Activated CD8-positive, alpha-beta memory T cell treated with anti-CD3 and anti-CD28 coated beads, Interleukin-2, amount 10 ng/mL, durations not matched to agents 7 days and 5 days (primary cell): Measurements from ENCODE around the gene GEMIN4. TPM values are rescaled to one million over a fixed set of nuclear protein-coding genes. Genes with fewer than 3 reads are reported as not detected.

Experiments
- ATAC-seq: fragments of 150-1000 bp; cut with Tn5 transposase; one replicate; pipeline ENCODE4 v1.10.0; 2021; ENCODE audit warnings: moderate library complexity
- CTCF ChIA-PET: fragments of 350-600 bp; sonication (Branson Sonifier 250); formaldehyde crosslinking; loops from one replicate; lab custom pipeline; 2021; ENCODE audit warnings: antibody characterized with exemption; lab: Charles Lee
- DNase-seq: peaks from one replicate; pipeline ENCODE4 v3.0.0-alpha.2; 2020
- H3K27ac Mint-ChIP-seq: one replicate; pipeline ENCODE4 v1.8.0; 2021; ENCODE audit warnings: mild to moderate bottlenecking, mixed read lengths
- H3K27me3 Mint-ChIP-seq: one replicate; pipeline ENCODE4 v1.8.0; 2021; ENCODE audit warnings: mixed read lengths
- H3K36me3 Mint-ChIP-seq: one replicate; pipeline ENCODE4 v1.8.0; 2021; ENCODE audit warnings: mild to moderate bottlenecking, mixed read lengths
- H3K4me1 Mint-ChIP-seq: one replicate; pipeline ENCODE4 v1.8.0; 2021; ENCODE audit warnings: mixed read lengths
- H3K4me3 Mint-ChIP-seq: one replicate; pipeline ENCODE4 v1.8.0; 2021; ENCODE audit warnings: mild to moderate bottlenecking, moderate library complexity, mixed read lengths
- H3K9me3 Mint-ChIP-seq: one replicate; pipeline ENCODE4 v1.8.0; 2022; ENCODE audit warnings: low read depth, mixed read lengths
- total RNA-seq, 2 experiments: library from RNA; stranded (reverse); gene quantifications; one replicate each; pipeline ENCODE4 v1.2.3, GENCODE V29; 2021

Gene GEMIN4
- total RNA-seq = 10 to 100 TPM; 40.8 to 43.0 TPM

DNA sequence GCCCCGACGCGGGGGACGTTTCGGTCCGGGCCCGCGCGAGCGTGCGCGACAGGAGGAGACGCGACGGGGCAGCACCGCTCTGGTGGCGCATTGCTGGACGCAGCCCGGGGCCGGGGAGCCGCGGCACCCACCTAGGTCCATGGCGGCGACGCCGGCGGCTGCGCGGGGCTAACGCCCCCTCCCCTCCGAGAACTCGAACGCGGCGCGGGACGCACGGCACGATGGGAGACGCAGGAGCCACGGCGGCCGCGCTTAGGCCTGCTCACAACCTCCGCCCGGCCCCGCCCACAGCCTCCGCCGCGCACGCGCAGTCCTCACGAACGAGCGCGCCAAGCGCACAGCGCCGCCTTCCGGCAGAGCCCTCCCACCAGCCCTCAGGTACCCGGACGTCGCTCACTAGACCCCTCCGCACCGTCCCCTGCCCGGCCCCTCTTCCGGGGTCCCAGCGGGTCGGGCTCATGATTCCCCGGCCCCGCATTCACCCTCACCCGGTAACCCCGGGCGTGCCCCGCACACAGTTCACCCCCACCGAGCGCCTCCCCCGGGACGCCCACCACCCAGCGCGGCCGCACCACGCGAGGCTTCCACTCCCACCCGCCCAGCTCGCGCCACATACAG, at the start of gene GEMIN4:
TSS of gene GEMIN4 (minus strand) at position 263 of the 618 bp plus-strand sequence. CDS start at position 141, 122 bp downstream.
- CTCF ChIA-PET = interaction anchor here (0.6 to 3.5 kb wide), 19 partner anchors 10 to 366 kb away, joined by 3 to 19 read pairs (median 4); partner anchors contain the start of genes GLOD4, MRM3, TIMM22 and VPS53
- peak within 1 kb of the TSS; percentile 93 for H3K27ac Mint-ChIP-seq
- peaks cover 32% of the 10 kb centered on the region for H3K4me1 Mint-ChIP-seq
- H3K4me3 Mint-ChIP-seq = peak within 1 kb of the TSS; percentile 89
- peaks cover 35% of the 10 kb centered on the region for H3K36me3 Mint-ChIP-seq
- peaks cover 3% of the 10 kb centered on the region for H3K9me3 Mint-ChIP-seq
- no peaks in the 10 kb centered on the region for H3K27me3 Mint-ChIP-seq
- DNase-seq (peak; percentile 96), ATAC-seq (peak; percentile 88)

- Mint-ChIP-seq H3K4me1 (no peaks in the 10 kb centered on the region), H3K4me3 (no peak overlapping the region), H3K27me3 (no peaks in the 10 kb centered on the region), H3K9me3 (no peaks in the 10 kb centered on the region), H3K36me3 (no peaks in the 10 kb centered on the region), H3K27ac (no peak overlapping the region)
- DNase-seq = no peak
- CTCF ChIA-PET = interaction anchor here (1.4 kb wide), 1 partner anchor 179 kb away, joined by 5 read pairs; no protein-coding TSS in a partner anchor
- no peak for ATAC-seq
These were observed 49.6 kb upstream of the GEMIN4 start for GRCh38 chr17:801660-802059.

- Mint-ChIP-seq H3K4me3 (no peak overlapping the region), H3K4me1 (no peaks in the 10 kb centered on the region), H3K27ac (no peak overlapping the region), H3K36me3 (no peaks in the 10 kb centered on the region), H3K9me3 (no peaks in the 10 kb centered on the region), H3K27me3 (no peaks in the 10 kb centered on the region)
- DNase-seq (no peak), ATAC-seq (no peak)
- CTCF ChIA-PET = interaction anchor here (1.4 kb wide), 1 partner anchor 180 kb away, joined by 5 read pairs; no protein-coding TSS in a partner anchor
These were observed 48.6 kb upstream of the GEMIN4 start for GRCh38 chr17:800446-801242.

DNA sequence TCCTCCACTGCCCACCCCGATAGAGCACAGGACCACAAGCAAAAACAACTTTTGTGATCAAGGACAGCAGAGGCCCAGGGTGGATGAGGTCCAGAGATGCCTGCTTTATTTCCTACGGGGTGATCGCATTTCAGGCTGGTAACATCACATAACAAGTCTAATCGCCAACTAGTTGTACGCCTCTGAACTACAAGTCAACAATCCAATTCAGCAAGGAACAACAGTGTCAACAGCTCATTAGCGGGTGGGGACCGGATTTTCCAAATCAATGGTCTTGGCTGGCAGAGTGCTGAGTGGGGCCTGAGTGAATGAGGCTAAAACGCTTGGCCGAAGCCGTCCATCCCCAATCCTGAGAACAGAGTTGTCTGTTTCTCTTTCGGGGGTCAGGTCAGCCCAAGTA, 47.2 kb upstream of the GEMIN4 start:
- CTCF ChIA-PET = interaction anchor here (1.1 kb wide), 1 partner anchor 197 kb away, joined by 5 read pairs; the partner anchor contains the start of gene TIMM22
- ATAC-seq = no peak
- no peaks in the 10 kb centered on the region for H3K9me3 Mint-ChIP-seq
- H3K36me3 Mint-ChIP-seq = no peaks in the 10 kb centered on the region
- no peak for DNase-seq
- H3K27me3 Mint-ChIP-seq = no peaks in the 10 kb centered on the region
- no peak overlapping the region for H3K27ac Mint-ChIP-seq
- H3K4me1 Mint-ChIP-seq = peaks cover 6% of the 10 kb centered on the region
- no peak overlapping the region for H3K4me3 Mint-ChIP-seq

GRCh38 chr17:798246-798645, 46.2 kb upstream of the GEMIN4 start:
- H3K27me3 Mint-ChIP-seq = no peaks in the 10 kb centered on the region

GRCh38 chr17:797236-797840, 45.3 kb upstream of the GEMIN4 start:
- DNase-seq (no peak), ATAC-seq (no peak)
- Mint-ChIP-seq H3K27me3 (no peaks in the 10 kb centered on the region), H3K27ac (no peak overlapping the region), H3K9me3 (no peaks in the 10 kb centered on the region), H3K4me3 (no peak overlapping the region), H3K4me1 (peaks cover 6% of the 10 kb centered on the region), H3K36me3 (peaks cover 5% of the 10 kb centered on the region)
- CTCF ChIA-PET = interaction anchor here (1.0 to 5.2 kb wide), 3 partner anchors 55 to 199 kb away, joined by 3 to 56 read pairs (median 3); partner anchors contain the start of genes NXN and TIMM22

More at GRCh38 chr17:798246-798645, 46.2 kb upstream of the GEMIN4 start:
- H3K4me3 Mint-ChIP-seq = no peak overlapping the region
- H3K27ac Mint-ChIP-seq = no peak overlapping the region
- H3K4me1 Mint-ChIP-seq = peaks cover 6% of the 10 kb centered on the region
- ATAC-seq (no peak), DNase-seq (no peak)
- CTCF ChIA-PET = interaction anchor here (0.8 to 1.1 kb wide), 3 partner anchors 54 to 198 kb away, joined by 3 to 5 read pairs (median 3); partner anchors contain the start of gene TIMM22
- H3K9me3 Mint-ChIP-seq = no peaks in the 10 kb centered on the region
- no peaks in the 10 kb centered on the region for H3K36me3 Mint-ChIP-seq

GRCh38 chr17:796609-797008, 44.5 kb upstream of the GEMIN4 start:
- DNase-seq = no peak
- Mint-ChIP-seq H3K4me1 (peaks cover 6% of the 10 kb centered on the region), H3K27ac (no peak overlapping the region), H3K27me3 (no peaks in the 10 kb centered on the region), H3K9me3 (no peaks in the 10 kb centered on the region), H3K36me3 (peaks cover 7% of the 10 kb centered on the region), H3K4me3 (no peak overlapping the region)
- CTCF ChIA-PET = interaction anchor here (3.2 to 5.2 kb wide), 2 partner anchors 184 to 202 kb away, joined by 42 to 56 read pairs; partner anchors contain the start of genes NXN and TIMM22
- ATAC-seq = no peak

DNA sequence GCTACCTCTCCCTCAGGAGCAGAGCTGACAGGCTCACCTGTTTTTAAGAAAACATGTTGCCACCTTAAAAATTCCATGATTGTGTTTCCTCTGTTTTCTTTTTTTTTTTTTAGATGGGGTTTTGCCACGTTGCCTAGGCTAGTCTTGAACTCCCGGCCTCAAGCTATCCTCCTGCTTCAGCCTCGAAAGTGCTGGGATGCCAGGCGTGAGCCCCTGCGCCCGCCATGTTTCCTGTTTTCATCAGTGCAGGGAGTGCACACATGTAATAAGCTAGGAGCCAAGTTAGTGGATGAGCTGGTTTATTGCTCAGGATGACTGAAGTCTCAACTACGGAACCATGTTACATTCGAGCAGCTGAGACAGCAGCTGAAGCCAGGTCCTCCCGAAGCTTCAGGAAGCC, 43.7 kb upstream of the GEMIN4 start:
- DNase-seq (no peak), ATAC-seq (no peak)
- Mint-ChIP-seq H3K27me3 (no peaks in the 10 kb centered on the region), H3K4me1 (peaks cover 6% of the 10 kb centered on the region), H3K4me3 (no peak overlapping the region), H3K36me3 (peaks cover 15% of the 10 kb centered on the region), H3K27ac (no peak overlapping the region), H3K9me3 (no peaks in the 10 kb centered on the region)
- CTCF ChIA-PET = interaction anchor here (1.4 to 5.2 kb wide), 7 partner anchors 81 to 260 kb away, joined by 3 to 56 read pairs (median 4); partner anchors contain the start of genes NXN and TIMM22

DNA sequence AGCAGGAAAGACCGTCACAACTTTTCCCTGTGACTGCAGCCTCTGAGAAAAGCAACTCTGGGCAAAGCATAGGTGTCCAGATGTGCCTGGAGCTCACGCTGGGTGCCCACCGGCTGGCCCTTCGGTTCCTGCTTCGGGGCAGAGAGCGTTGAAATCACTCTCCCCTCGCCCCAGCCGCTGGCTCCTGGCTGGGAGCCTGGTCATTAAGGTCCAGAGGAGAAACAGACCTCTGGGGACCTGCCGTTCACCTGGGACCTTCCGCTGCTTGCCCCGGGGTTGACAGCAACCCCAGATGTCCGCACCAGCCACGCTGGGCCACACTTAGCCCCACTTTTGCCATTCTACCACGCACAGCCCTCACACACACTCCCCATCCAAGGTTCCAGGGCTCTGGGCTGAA, 43.2 kb upstream of the GEMIN4 start:
- DNase-seq (no peak), ATAC-seq (no peak)
- no peak overlapping the region for H3K27ac Mint-ChIP-seq
- peaks cover 15% of the 10 kb centered on the region for H3K36me3 Mint-ChIP-seq
- H3K4me3 Mint-ChIP-seq = no peak overlapping the region
- peaks cover 6% of the 10 kb centered on the region for H3K4me1 Mint-ChIP-seq
- CTCF ChIA-PET = interaction anchor here (1.0 to 5.2 kb wide), 8 partner anchors 13 to 261 kb away, joined by 3 to 56 read pairs (median 4); partner anchors contain the start of genes GLOD4, MRM3, NXN and TIMM22
- H3K27me3 Mint-ChIP-seq = no peaks in the 10 kb centered on the region
- no peaks in the 10 kb centered on the region for H3K9me3 Mint-ChIP-seq

GRCh38 chr17:794876-795275, 42.8 kb upstream of the GEMIN4 start:
- ATAC-seq (peak; percentile 82), DNase-seq (peak; percentile 54)
- Mint-ChIP-seq H3K4me3 (no peak overlapping the region), H3K9me3 (no peaks in the 10 kb centered on the region), H3K27ac (no peak overlapping the region), H3K36me3 (peaks cover 18% of the 10 kb centered on the region), H3K4me1 (peaks cover 6% of the 10 kb centered on the region), H3K27me3 (no peaks in the 10 kb centered on the region)
- CTCF ChIA-PET = interaction anchor here (1.0 to 5.2 kb wide), 8 partner anchors 13 to 261 kb away, joined by 3 to 56 read pairs (median 4); partner anchors contain the start of genes GLOD4, MRM3, NXN and TIMM22

DNA sequence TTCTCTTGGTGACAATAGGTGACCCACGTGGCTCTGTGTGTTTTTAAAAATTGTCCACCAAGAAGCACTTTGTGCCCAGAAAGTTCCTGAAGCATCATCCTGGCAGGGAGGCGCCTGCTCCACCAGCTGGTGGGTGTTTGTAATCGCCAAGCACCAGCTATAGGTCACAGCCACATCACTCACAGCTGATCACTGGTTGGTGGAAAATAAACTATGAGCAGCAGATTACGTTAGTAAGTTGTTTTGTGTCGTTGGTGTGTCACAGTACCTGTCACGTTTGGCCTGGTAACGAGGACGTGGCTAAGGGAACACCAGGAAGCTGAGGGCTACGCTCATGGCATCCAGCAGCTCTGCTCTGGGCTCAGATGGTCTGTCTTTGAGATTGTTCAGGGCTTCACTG, 40.2 kb upstream of the GEMIN4 start:
- DNase-seq = no peak
- no peaks in the 10 kb centered on the region for H3K9me3 Mint-ChIP-seq
- H3K27ac Mint-ChIP-seq = no peak overlapping the region
- no peak overlapping the region for H3K4me3 Mint-ChIP-seq
- peaks cover 25% of the 10 kb centered on the region for H3K36me3 Mint-ChIP-seq
- ATAC-seq = no peak
- H3K27me3 Mint-ChIP-seq = no peaks in the 10 kb centered on the region
- CTCF ChIA-PET = interaction anchor here (0.8 to 1.4 kb wide), 3 partner anchors 9 to 189 kb away, joined by 3 to 7 read pairs (median 3); no protein-coding TSS in a partner anchor
- peaks cover 6% of the 10 kb centered on the region for H3K4me1 Mint-ChIP-seq

GRCh38 chr17:791829-792228, 39.8 kb upstream of the GEMIN4 start:
- no peak for ATAC-seq
- no peaks in the 10 kb centered on the region for H3K27me3 Mint-ChIP-seq
- no peak for DNase-seq
- no peak overlapping the region for H3K4me3 Mint-ChIP-seq
- H3K4me1 Mint-ChIP-seq = peaks cover 6% of the 10 kb centered on the region
- peaks cover 27% of the 10 kb centered on the region for H3K36me3 Mint-ChIP-seq
- CTCF ChIA-PET = interaction anchor here (0.8 to 1.4 kb wide), 3 partner anchors 9 to 189 kb away, joined by 3 to 7 read pairs (median 3); no protein-coding TSS in a partner anchor
- no peak overlapping the region for H3K27ac Mint-ChIP-seq
- no peaks in the 10 kb centered on the region for H3K9me3 Mint-ChIP-seq
